ENCODE data around the gene XG. TPM values are rescaled to one million over a fixed set of nuclear protein-coding genes. Genes with fewer than 3 reads are reported as not detected.
"Not testable (repeated sequence)": the region's sequence is repeated elsewhere in the genome, so short reads cannot be mapped to it uniquely, and the experiment has no call there.

XG gene
- total RNA-seq, 4 donors from 2014 or later = 0.41 TPM; not detected in 3

DNA sequence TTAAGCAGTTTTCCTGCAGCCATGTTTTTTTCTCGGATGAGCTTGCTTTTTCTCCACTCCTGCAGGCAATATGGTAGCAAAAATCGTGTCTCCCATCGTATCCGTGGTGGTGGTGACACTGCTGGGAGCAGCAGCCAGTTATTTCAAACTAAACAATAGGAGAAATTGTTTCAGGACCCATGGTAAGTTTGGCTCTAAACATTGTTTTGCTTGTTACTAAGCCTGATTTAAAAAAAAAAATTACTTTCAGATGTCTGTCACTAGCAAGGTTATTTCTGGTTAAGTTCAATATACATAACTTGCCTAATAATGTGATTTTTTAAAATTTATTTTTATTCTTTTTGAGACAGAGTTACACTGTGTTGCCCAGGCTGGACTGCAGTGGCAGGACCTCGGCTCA lies 59.4 kb downstream of the XG start:
- no peaks in the 10 kb centered on the region for H3K27me3 ChIP-seq
- TF ChIP-seq POLR2A (IDR thresholded peaks at IDR 0.05) = no peak
- TF ChIP-seq POLR2AphosphoS5 (IDR thresholded peaks at IDR 0.05) = no peak
- TF ChIP-seq, protein P1, sequence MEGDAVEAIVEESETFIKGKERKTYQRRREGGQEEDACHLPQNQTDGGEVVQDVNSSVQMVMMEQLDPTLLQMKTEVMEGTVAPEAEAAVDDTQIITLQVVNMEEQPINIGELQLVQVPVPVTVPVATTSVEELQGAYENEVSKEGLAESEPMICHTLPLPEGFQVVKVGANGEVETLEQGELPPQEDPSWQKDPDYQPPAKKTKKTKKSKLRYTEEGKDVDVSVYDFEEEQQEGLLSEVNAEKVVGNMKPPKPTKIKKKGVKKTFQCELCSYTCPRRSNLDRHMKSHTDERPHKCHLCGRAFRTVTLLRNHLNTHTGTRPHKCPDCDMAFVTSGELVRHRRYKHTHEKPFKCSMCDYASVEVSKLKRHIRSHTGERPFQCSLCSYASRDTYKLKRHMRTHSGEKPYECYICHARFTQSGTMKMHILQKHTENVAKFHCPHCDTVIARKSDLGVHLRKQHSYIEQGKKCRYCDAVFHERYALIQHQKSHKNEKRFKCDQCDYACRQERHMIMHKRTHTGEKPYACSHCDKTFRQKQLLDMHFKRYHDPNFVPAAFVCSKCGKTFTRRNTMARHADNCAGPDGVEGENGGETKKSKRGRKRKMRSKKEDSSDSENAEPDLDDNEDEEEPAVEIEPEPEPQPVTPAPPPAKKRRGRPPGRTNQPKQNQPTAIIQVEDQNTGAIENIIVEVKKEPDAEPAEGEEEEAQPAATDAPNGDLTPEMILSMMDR (IDR thresholded peaks at IDR 0.05) = no peak
- no peak for TF ChIP-seq EP300 (IDR thresholded peaks at IDR 0.05; ENCODE audit: low read depth)
- no peak overlapping the region for H3K27ac ChIP-seq
- no peaks in the 10 kb centered on the region for H3K4me1 ChIP-seq
- no peaks in the 10 kb centered on the region for H3K36me3 ChIP-seq
- H3K9me3 ChIP-seq = no peaks in the 10 kb centered on the region
- 87 to 100% methylated on average over 1 to 5 of the region's 5 CpGs for WGBS, 2 donors (ENCODE audit: low coverage in 1 of 2)
- no peak for DNase-seq
- H3K4me3 ChIP-seq = no peak overlapping the region
- intact Hi-C loops (cut with DNase I; ENCODE audit: low total_unique reads) (no loop called here), in situ Hi-C loops (cut with MboI; ENCODE audit: low pct_ligation_motif_present in 1 of 4, low pct_unique_long_range_greater_than_20kb in 1 of 4, low sequenced_read_pairs in 3 of 4) (loop anchor here (10.0 to 25.0 kb wide), 2 partner anchors 149 to 166 kb away; no protein-coding TSS in a partner anchor)

- H3K9me3 ChIP-seq; H3K27me3 ChIP-seq; H3K4me1 ChIP-seq; H3K36me3 ChIP-seq; H3K27ac ChIP-seq; intact Hi-C loops (cut with DNase I; ENCODE audit: low total_unique reads): not testable (repeated sequence)
- 16 to 27% methylated on average over 4 to 16 of the region's 16 CpGs for WGBS, 2 donors (ENCODE audit: low coverage in 1 of 2)
- peak overlapping the region in 1 of 4 donors; percentile 16 for H3K4me3 ChIP-seq
- in situ Hi-C loops (cut with MboI; ENCODE audit: low pct_ligation_motif_present in 1 of 4, low pct_unique_long_range_greater_than_20kb in 1 of 4, low sequenced_read_pairs in 3 of 4) = loop anchor here (10.0 to 25.0 kb wide), 2 partner anchors 150 to 168 kb away; no protein-coding TSS in a partner anchor
- peak; percentile 50 for DNase-seq
- TF ChIP-seq, protein P1 (IDR thresholded peaks at IDR 0.05) = peak; percentile 39 to 70 (median 62)
These were observed 60.5 kb downstream of the XG start for GRCh38 chrX:2812161-2812907.

- 91% methylated on average over 2 of the region's 2 CpGs; no CpG with 5 or more reads in 1 of the 2 donors for WGBS, 2 donors (ENCODE audit: low coverage in 1 of 2)
- H3K27ac ChIP-seq = no peak overlapping the region
- no peaks in the 10 kb centered on the region for H3K27me3 ChIP-seq
These were observed 65.2 kb downstream of the XG start for GRCh38 chrX:2817036-2817435.

GRCh38 chrX:2819345-2820135 lies 67.7 kb downstream of the XG start:
- TF ChIP-seq, protein P1 (IDR thresholded peaks at IDR 0.05) = peak; percentile 19 to 41 (median 33)
- TF ChIP-seq POLR2A (IDR thresholded peaks at IDR 0.05) = no peak
- Histone ChIP-seq H3K36me3 (no peaks in the 10 kb centered on the region), H3K27me3 (no peaks in the 10 kb centered on the region), H3K9me3 (no peaks in the 10 kb centered on the region), H3K4me3 (no peak overlapping the region), H3K27ac (no peak overlapping the region), H3K4me1 (no peaks in the 10 kb centered on the region)
- WGBS, 2 donors (ENCODE audit: low coverage in 1 of 2) = 40 to 50% methylated on average over 1 to 9 of the region's 9 CpGs
- in situ Hi-C loops (cut with MboI; ENCODE audit: low pct_ligation_motif_present in 1 of 4, low pct_unique_long_range_greater_than_20kb in 1 of 4, low sequenced_read_pairs in 3 of 4) (loop anchor here (10.0 to 25.0 kb wide), 2 partner anchors 157 to 175 kb away; no protein-coding TSS in a partner anchor), intact Hi-C loops (cut with DNase I; ENCODE audit: low total_unique reads) (no loop called here)
- no peak for DNase-seq

More at GRCh38 chrX:2817036-2817435, 65.2 kb downstream of the XG start:
- no peak for DNase-seq
- no peaks in the 10 kb centered on the region for H3K36me3 ChIP-seq
- in situ Hi-C loops (cut with MboI; ENCODE audit: low pct_ligation_motif_present in 1 of 4, low pct_unique_long_range_greater_than_20kb in 1 of 4, low sequenced_read_pairs in 3 of 4) (loop anchor here (10.0 to 25.0 kb wide), 2 partner anchors 155 to 172 kb away; no protein-coding TSS in a partner anchor), intact Hi-C loops (cut with DNase I; ENCODE audit: low total_unique reads) (no loop called here)
- no peaks in the 10 kb centered on the region for H3K9me3 ChIP-seq
- no peak for TF ChIP-seq POLR2A (IDR thresholded peaks at IDR 0.05)
- TF ChIP-seq, protein P1 (IDR thresholded peaks at IDR 0.05) = no peak
- no peak for TF ChIP-seq POLR2AphosphoS5 (IDR thresholded peaks at IDR 0.05)
- TF ChIP-seq EP300 (IDR thresholded peaks at IDR 0.05; ENCODE audit: low read depth) = no peak
- H3K4me1 ChIP-seq = no peaks in the 10 kb centered on the region
- H3K4me3 ChIP-seq = no peak overlapping the region

Measured in transverse colon (tissue), 4 donors.